ENCODE results near the gene PTPRG.

DNA sequence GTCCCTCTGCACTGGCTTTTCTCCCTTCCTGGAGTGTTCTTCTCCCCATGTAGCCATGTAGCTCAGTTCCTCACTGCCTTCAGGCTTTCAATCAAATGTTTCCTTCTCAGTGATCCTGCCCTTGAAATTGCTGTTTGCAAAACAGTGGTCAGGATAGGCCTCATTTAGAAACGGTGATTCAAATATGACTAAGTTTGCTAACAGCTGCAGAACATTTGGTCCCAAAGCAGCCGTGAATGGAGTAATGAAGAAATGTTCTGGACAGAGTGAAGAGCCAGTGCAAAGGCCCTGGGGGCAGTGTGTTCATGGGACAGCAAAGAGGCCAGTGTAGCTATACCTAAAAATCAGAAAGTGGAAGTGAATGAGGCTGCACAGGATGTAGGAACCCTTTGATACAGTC, 588.6 kb downstream of the PTPRG start:
- TF ChIP-seq, protein P1, sequence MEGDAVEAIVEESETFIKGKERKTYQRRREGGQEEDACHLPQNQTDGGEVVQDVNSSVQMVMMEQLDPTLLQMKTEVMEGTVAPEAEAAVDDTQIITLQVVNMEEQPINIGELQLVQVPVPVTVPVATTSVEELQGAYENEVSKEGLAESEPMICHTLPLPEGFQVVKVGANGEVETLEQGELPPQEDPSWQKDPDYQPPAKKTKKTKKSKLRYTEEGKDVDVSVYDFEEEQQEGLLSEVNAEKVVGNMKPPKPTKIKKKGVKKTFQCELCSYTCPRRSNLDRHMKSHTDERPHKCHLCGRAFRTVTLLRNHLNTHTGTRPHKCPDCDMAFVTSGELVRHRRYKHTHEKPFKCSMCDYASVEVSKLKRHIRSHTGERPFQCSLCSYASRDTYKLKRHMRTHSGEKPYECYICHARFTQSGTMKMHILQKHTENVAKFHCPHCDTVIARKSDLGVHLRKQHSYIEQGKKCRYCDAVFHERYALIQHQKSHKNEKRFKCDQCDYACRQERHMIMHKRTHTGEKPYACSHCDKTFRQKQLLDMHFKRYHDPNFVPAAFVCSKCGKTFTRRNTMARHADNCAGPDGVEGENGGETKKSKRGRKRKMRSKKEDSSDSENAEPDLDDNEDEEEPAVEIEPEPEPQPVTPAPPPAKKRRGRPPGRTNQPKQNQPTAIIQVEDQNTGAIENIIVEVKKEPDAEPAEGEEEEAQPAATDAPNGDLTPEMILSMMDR (conservative IDR thresholded peaks at IDR 0.05 in 1 of 2, IDR thresholded peaks at IDR 0.05 in 1 of 2; ENCODE audit: low read depth in 1 of 2, low read length in 2 of 2), result no peak
- TF ChIP-seq EZH2 (IDR thresholded peaks at IDR 0.05; ENCODE audit: low read length, missing control alignments), result no peak
